Kidney (tissue), 14 donors: ENCODE measurements around the gene FHOD3. TPM values are rescaled to one million over a fixed set of nuclear protein-coding genes. Genes with fewer than 3 reads are reported as not detected.

Experiments used
- DNase-seq, 5 donors: peaks; one replicate each; pipeline ENCODE4 v3.0.0-alpha.2; 2013 to 2020
- FAIRE-seq: peaks from 2 replicates; lab custom pipeline; 2012; peaks lifted over from hg19 to GRCh38; lab: Jason Lieb, UNC
- H3K27ac ChIP-seq, 2 donors: one replicate each; pipeline ENCODE4 v1.7.0; 2013; ENCODE audit warnings: low read depth in 2 of 2, low read length in 2 of 2, inconsistent platforms in 1 of 2
- H3K27me3 ChIP-seq: one replicate; pipeline ENCODE4 v1.7.1; 2013; ENCODE audit warnings: low read length, inconsistent platforms; ENCODE audit not compliant: control insufficient read depth, insufficient read depth
- H3K36me3 ChIP-seq, 3 donors: one replicate each; pipeline versions ENCODE4 v1.7.0 to v1.7.1; 2013; ENCODE audit warnings: low read length in 3 of 3, control low read depth in 1 of 3, inconsistent platforms in 1 of 3; ENCODE audit not compliant: insufficient read depth in 3 of 3, control insufficient read depth in 2 of 3
- H3K4me1 ChIP-seq, 3 donors: one replicate each; pipeline versions ENCODE4 v1.7.0 to v1.7.1; 2013; ENCODE audit warnings: low read length in 3 of 3, inconsistent platforms in 1 of 3, low read depth in 1 of 3; ENCODE audit not compliant: control insufficient read depth in 2 of 3, insufficient read depth in 2 of 3
- H3K4me3 ChIP-seq, 3 donors: one replicate each; pipeline versions ENCODE4 v1.7.0 to v1.8.1; 2013; ENCODE audit warnings: low read length in 3 of 3, control low read depth in 1 of 3, inconsistent platforms in 1 of 3
- H3K9ac ChIP-seq, 3 donors: one replicate each; pipeline versions ENCODE4 v1.7.0 to v1.7.1; 2013; ENCODE audit warnings: low read length in 3 of 3, control low read depth in 1 of 3, inconsistent platforms in 1 of 3
- H3K9me3 ChIP-seq, 3 donors: one replicate each; pipeline versions ENCODE4 v1.7.0 to v1.7.1; 2013; ENCODE audit warnings: low read length in 3 of 3, control low read depth in 1 of 3, inconsistent platforms in 1 of 3; ENCODE audit not compliant: control insufficient read depth in 2 of 3, insufficient read depth in 1 of 3
- intact Hi-C: fragments of 100-400 bp; cut with DNase I; formaldehyde crosslinking; loops from one replicate; pipeline ENCODE4 v1.11.1; 2022
- polyA plus RNA-seq: library from polyadenylated mRNA; stranded (reverse); fragments of 350-450 nt; fragmentation: Illumina TruSeq; extraction: RNeasy Lipid Tissue Mini Kit (QIAGEN cat#74804); gene quantifications from one replicate; pipeline ENCODE4 v1.2.3, GENCODE V29; 2014; ENCODE audit warnings: low read depth, low replicate concordance; ENCODE audit not compliant: insufficient read depth
- total RNA-seq: library from RNA; stranded (reverse); fragmentation: NEBNext Ultra II Directional; extraction: Animal tissue kit (Norgen Biotek cat#: 25700); gene quantifications from one replicate; pipeline ENCODE4 v1.2.1, GENCODE V29; 2021
- TF ChIP-seq, protein P1 (sequence below): IDR thresholded peaks from 3 replicates; pipeline ENCODE4 v1.5.1; 2012; ENCODE audit warnings: mild to moderate bottlenecking, moderate library complexity, borderline replicate concordance; ENCODE audit not compliant: insufficient read depth; ENCODE audit errors: extremely low read depth
- donor health status: control.
- donor health status: control.
- donor health status: control.
- donor health status: control.
- donor health status: control.
- donor health status: DM: yes; HTN: yes; CAD: no.
- donor health status: Normal renal cell carcinoma (clear cell type).

Gene FHOD3
- total and polyA plus RNA-seq, 2 donors from 2014 or later, result 21.5 to 28.0 TPM

DNA sequence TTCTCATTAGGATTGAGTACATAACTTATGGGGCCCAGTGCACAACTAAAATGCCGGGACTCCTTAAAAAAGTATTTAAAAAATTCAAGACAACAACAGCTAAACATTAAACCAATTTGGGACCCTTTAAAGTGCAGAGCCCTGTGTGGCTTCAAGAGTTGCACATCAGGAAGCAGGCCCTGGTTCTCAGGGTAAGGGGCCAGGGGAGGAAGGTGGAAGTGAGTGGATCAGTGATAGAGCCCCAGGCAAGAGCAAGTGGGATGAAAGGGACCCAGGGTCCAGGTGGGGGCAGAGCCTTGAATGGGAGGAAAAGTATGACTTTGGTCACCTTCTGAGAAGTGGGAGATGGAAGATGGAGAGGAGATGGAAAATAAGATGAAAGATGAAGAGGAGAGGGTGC lies 2.3 kb upstream of the FHOD3 start:
- intact Hi-C loops, result no loop called here
- TF ChIP-seq, protein P1, sequence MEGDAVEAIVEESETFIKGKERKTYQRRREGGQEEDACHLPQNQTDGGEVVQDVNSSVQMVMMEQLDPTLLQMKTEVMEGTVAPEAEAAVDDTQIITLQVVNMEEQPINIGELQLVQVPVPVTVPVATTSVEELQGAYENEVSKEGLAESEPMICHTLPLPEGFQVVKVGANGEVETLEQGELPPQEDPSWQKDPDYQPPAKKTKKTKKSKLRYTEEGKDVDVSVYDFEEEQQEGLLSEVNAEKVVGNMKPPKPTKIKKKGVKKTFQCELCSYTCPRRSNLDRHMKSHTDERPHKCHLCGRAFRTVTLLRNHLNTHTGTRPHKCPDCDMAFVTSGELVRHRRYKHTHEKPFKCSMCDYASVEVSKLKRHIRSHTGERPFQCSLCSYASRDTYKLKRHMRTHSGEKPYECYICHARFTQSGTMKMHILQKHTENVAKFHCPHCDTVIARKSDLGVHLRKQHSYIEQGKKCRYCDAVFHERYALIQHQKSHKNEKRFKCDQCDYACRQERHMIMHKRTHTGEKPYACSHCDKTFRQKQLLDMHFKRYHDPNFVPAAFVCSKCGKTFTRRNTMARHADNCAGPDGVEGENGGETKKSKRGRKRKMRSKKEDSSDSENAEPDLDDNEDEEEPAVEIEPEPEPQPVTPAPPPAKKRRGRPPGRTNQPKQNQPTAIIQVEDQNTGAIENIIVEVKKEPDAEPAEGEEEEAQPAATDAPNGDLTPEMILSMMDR, result no peak

DNA sequence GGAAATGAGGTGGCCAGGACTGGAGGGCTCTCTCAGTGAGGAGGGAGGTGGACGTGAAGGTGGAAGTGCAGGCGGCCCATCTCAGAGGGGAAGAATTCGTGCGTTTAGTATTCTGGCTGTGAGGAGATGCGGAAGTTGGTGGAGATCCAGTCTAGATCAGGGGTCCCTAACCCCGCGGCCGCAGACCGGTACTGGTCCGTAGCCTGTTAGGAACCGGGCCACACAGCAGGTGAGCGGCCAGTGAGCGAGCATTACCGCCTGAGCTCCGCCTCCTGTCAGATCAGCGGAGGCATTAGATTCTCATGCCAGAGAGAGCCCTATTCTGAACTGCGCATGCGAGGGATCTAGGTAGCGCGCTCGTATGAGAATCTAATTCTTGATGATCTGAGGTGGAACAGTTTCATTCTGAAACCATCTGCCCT lies 1.6 kb upstream of the FHOD3 start:
- H3K36me3 ChIP-seq, result no peaks in the 10 kb centered on the region
- intact Hi-C loops, result no loop called here
- H3K9ac ChIP-seq, result no peak overlapping the region
- no peak for FAIRE-seq
- H3K27ac ChIP-seq, result no peak overlapping the region
- DNase-seq, result no peak
- no peaks in the 10 kb centered on the region for H3K9me3 ChIP-seq
- H3K27me3 ChIP-seq, result no peaks in the 10 kb centered on the region
- TF ChIP-seq, protein P1, result no peak
- peaks cover 0 to 3% (median 0%) of the 10 kb centered on the region in 3 donors for H3K4me1 ChIP-seq
- no peak overlapping the region for H3K4me3 ChIP-seq

More for the DNA sequence above, 2.3 kb upstream of the FHOD3 start:
- Histone ChIP-seq H3K27me3 (no peaks in the 10 kb centered on the region), H3K36me3 (no peaks in the 10 kb centered on the region), H3K9ac (no peak overlapping the region), H3K27ac (no peak overlapping the region), H3K4me1 (peaks cover 0 to 3% (median 0%) of the 10 kb centered on the region in 3 donors), H3K4me3 (no peak overlapping the region), H3K9me3 (no peaks in the 10 kb centered on the region)
- FAIRE-seq (no peak), DNase-seq (no peak)

DNA sequence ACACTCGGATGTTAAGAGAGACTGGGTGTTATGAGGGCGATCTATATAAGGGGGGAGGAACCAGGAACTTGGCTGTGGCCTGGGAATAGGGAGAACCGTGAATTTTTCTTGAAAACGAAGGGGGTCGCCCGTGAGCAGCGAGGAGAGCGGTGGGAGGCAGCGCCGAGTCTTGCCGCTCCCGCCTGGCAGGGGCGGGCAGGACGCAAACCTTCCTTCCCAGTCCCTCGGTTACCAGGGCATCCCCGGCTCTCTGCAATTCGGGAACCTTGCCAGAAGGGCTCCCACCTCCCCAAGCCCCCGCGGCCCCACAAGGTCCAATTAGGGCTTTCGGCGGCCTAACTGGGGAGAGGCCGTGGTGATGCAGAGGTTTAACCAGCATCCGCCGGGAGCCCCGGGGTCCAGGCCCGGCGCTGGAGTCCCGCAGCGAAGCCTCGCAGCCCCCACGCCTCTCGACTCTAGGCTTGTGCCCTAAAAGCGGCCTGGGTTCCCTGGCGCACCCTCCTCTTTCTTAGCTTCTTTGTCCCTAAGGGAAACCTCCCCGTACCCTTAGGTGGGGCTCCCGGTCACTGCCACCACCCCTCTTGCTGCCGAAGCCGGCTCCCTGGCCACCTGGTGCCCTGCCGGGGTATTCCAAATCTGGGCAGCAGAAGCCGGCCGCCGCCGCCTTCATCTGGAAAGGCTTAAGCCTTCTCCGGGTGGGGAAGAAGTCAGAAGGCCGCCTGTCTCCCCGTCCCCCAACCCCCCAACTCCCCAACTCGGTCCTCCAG lies 680 bp upstream of the FHOD3 start:
- no peaks in the 10 kb centered on the region for H3K36me3 ChIP-seq
- DNase-seq (peak; percentile 86 to 92 (median 90)), FAIRE-seq (no peak)
- intact Hi-C loops, result no loop called here
- peak overlapping the region; percentile 63 to 79 for H3K27ac ChIP-seq
- H3K4me1 ChIP-seq, result peaks cover 0 to 4% (median 3%) of the 10 kb centered on the region in 3 donors
- H3K27me3 ChIP-seq, result no peaks in the 10 kb centered on the region
- TF ChIP-seq, protein P1, result peak; percentile 58
- H3K9me3 ChIP-seq, result no peaks in the 10 kb centered on the region
- H3K4me3 ChIP-seq, result peak overlapping the region; percentile 56 to 62 (median 57)
- peak overlapping the region in 2 of 3 donors; percentile 33 to 55 for H3K9ac ChIP-seq
